HG03457 (cell line): Measurements from ENCODE around the gene TLX1.
"Not testable (repeated sequence)": the region's sequence is repeated elsewhere in the genome, so short reads cannot be mapped to it uniquely, and the experiment has no call there.

Experiments
- ATAC-seq: cut with Tn5 transposase; IDR thresholded peaks from one replicate; pipeline ENCODE4 v1.9.1; 2021; ENCODE audit warnings: moderate number of reproducible peaks; ENCODE audit not compliant: unreplicated experiment

The TLX1 gene

DNA sequence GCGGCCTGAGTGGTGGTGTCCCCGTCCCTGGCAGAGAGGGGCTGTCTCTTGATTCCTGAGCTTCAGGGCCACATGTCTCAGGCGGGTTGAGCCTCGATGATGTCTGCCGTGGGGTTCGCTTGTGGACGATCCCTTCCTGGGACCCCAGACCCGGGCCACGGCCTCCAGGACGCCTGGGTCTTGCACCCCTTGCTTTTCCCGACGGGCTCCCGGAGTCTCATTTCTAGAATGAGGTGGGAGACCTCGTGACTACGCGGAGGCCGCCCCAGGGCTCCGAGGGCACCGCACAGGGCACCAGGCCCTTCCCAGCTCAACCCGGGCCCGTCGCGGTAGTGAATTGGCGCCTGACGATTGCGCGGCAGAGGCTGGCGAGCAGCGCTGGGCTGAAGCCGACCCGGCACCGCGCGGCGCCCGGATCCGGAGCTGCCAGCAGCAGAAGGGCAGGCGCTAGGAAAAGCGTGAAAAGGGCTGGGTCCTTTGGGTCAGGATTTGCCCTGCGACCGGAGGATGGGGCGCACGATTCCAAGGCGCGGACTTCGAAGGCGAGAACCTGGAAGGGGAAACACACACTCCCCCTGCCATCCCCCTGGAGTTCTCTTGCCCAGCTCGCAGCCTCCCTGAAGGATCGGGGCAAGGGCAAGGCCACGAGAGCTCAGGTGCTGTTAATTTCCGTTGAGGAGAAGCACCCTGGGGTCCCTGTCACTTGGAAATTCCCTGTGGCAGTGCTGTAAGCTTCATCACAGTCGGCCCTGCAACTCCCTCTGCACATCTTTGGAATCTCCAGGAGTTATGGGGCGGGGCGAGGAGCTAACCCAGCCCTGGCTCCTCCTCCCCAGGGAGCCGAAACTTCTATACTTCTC is 15.5 kb downstream of the TLX1 start:
- no peak for ATAC-seq

DNA sequence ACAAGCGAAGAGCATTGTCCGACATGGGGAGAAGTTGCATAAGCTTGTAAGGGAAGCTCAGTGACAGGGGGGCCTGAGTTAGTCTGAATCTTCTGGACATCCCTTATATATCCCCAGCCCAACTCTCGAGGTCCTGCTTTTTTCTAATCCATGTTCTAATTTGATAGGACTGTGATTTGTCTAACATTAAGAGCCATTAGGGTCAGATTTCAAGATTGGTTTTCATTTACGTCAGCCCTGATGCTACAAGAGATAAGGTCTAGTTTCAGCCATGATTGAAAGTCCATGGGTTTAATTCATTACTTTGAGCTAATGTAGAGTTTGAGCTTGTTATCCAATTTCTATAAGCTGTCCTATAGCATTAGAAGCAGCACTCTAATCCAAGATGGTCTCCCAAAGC is 20.3 kb downstream of the TLX1 start:
- ATAC-seq = no peak

DNA sequence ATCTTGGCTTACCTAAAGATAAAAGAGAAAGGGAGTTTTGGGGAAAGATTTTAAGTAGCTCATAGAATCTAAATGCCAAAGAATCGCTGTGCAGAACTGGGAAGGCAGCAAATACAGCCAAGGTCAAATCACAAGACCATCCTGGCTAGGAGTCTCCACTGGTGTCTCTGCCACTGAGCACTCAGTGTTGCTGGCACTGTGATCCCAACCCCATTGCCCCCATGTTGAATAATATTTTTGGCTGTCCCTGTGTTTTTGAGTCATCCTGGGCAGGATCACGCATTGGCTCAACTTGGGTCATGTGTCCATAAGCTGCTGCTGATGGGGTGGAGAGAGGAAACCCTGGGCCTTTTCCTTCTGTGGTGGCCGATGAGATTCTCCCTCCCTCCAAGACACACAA is 21.2 kb downstream of the TLX1 start:
- no peak for ATAC-seq

- not testable (repeated sequence) for ATAC-seq
Measured at GRCh38 chr10:101154506-101154905, 23.4 kb downstream of the TLX1 start.

- ATAC-seq = no peak
Measured at GRCh38 chr10:101155896-101156295, 24.8 kb downstream of the TLX1 start.

GRCh38 chr10:101157756-101158458 is 26.8 kb downstream of the TLX1 start:
- no peak for ATAC-seq

GRCh38 chr10:101158459-101159058 is 27.5 kb downstream of the TLX1 start:
- no peak for ATAC-seq

DNA sequence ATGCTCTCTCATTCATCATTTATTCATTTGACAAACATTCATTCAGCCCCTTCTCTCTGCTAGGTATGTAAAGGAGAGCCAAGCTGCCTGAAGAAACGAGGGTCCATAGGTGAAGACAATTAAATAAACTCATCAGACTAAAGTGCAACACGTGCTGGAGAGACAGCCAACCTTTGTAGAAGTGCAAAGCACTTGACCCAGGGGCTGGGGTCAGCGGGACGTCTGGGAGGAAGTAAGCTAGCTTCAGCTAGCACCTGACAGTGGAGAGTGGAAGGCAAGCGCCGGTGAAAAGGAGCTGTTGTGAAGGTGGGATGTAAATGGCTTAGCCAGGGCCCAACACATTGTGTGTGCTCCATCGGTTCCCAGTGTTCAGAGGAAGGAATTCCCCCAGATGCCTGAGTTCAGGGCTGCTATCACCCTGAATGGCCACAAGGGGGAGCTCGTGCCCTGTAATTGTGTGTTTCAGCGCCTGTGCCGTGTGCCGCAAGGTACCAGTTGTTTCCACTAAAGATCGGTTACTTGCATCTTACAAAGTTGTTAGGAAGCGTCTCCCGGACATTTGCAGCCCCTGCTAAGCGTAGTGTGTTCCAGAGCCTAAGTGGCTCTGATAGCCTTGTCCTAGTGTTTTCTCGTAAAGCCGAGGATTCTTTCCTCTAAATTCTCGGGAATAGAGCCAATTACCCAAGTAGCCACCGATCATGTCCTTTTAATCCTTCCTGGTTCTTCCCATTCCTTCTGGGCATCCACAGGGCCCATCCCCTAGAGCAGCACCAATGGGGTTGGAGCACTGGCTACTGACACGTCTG is 30.6 kb downstream of the TLX1 start:
- ATAC-seq = no peak

DNA sequence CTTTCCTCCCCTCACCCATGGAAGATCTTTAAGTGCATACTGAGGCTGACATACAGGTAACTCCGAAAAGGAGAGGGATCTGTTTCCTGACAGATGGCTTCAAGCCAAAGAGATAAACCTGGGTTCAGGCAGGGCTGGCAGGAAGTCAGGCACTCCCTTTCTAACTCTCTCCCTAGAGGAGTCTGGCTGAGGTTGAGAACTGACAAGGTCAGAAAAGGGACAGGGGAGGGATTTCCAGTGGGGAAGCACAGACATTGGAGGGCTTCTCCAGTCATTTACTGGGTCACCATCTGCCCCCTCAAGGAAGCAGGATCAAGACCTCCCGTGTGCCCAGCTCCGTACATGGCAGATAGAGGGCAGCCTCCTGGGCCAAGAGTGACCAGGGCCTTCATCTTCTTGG is 31.6 kb downstream of the TLX1 start:
- ATAC-seq = no peak

- no peak for ATAC-seq
Measured at GRCh38 chr10:101164020-101164419, 32.9 kb downstream of the TLX1 start.

- no peak for ATAC-seq
Measured at GRCh38 chr10:101165736-101166135, 34.6 kb downstream of the TLX1 start.

DNA sequence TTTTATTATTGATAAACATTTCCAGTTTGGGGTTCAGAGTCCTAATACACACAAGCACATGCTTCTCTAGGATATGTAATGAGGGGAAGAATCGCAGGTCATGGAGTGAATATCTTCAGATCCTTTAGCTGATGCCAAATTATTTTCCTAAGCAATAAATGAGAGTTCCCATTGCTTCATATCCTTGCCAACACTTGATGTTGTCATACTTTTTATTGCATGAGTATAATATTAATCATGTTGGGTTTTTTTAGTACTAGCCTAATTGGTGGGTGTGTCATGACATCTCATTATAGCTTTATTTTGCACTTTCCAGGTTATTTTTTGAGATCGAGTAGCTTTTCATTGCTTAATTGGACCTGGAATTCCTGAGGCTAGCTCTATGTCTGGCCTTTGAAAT is 35.3 kb downstream of the TLX1 start:
- no peak for ATAC-seq

DNA sequence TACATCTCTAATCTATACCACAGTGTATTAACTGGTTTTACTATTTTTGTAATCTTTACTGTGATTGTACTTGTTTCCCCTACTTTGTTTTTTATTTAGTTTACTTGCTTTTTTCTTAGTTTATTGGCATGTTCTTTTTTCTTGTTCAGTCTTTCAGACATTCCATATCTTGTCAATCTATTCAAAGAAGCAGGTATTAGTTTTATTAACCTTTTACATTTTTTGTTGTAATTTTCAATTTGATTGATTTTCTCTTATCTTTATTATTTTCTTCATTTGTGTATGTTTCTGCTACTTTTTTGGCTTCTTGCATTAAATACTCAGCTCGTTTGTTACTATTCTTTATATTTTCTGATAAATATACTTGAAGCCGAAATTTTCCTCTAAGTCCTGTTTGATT is 41.6 kb downstream of the TLX1 start:
- no peak for ATAC-seq

DNA sequence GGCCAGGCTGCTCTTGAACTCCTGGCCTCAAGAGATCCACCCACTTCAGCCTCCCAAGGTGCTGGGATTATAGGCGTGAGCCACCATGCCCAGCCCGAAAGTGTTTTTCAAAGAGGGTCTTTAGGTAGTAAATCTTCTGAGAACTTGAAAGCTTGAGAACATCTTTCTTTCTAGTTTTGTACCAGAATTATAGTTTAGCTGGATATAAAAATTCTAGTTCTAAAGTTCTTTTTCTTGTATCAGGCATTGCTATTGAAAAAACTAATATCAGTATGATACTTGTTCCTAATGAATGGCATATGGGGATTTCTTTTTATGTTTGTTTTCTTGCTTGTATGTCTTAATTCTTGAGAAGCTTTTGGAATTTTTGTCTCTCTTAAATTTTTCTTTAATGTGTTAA is 43.2 kb downstream of the TLX1 start:
- no peak for ATAC-seq

DNA sequence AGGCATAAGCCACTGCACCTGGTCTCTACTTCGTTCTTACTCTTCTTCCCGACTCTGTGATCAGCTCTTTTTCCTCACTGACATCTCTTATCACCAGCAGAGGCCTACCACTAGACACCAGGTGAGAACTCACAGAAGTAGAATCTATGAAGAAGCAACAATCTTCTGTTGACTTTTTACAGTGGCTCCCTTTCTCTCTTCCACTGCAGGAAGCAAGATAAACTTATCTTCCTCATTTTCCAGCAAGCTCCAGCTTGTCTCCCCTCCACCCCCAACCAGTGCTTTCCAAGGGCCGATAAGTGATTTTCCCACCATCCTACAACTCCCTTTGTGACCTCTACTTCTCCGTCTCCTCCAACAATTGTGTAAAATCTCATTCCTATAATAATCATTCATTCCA is 45.5 kb downstream of the TLX1 start:
- ATAC-seq = no peak

DNA sequence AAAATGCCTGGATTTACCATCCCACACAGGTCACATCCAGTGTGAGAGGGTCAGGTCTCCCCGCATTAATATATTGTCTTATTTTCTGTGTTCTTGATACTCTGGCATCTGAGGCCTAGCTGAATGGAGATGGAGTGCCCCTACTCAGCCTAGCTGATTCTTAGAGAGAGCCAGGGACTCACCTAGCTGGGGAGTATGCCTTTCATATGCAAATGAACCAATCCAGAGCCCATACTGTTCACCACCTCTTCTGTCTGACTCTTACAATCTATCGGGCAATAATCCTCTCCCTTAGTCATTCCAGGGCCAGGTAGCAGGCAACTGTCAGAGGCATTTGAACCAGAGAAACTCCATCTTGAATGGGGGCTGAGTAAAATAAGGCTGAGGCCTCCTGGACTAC is 51.8 kb downstream of the TLX1 start:
- ATAC-seq = no peak

GRCh38 chr10:101183458-101184183 is 52.5 kb downstream of the TLX1 start:
- no peak for ATAC-seq
